H9 (cell line): ENCODE data around the gene NRM. TPM values are rescaled to one million over a fixed set of nuclear protein-coding genes. Genes with fewer than 3 reads are reported as not detected.

Experiments
- DNase-seq: peaks from one replicate; pipeline ENCODE4 v3.0.0-alpha.2; 2017
- H2AFZ ChIP-seq: one replicate; pipeline ENCODE4 v1.6.1; 2013; ENCODE audit warnings: mild to moderate bottlenecking, low read length, control low read depth, moderate library complexity
- H2AK5ac ChIP-seq: 2 replicates; pipeline ENCODE4 v1.6.1; 2013; ENCODE audit warnings: low read length, control low read depth, mixed read lengths; ENCODE audit not compliant: insufficient read length
- H2BK120ac ChIP-seq: one replicate; pipeline ENCODE4 v1.6.1; 2013; ENCODE audit warnings: low read depth, mild to moderate bottlenecking, low read length, control low read depth, inconsistent platforms; ENCODE audit not compliant: poor library complexity, severe bottlenecking
- H2BK12ac ChIP-seq: 2 replicates; pipeline ENCODE4 v1.6.1; 2013; ENCODE audit warnings: low read length, control low read depth, mixed read lengths, low read depth; ENCODE audit not compliant: insufficient read length
- H2BK15ac ChIP-seq: 2 replicates; pipeline ENCODE4 v1.6.1; 2013; ENCODE audit warnings: low read depth, low read length, control low read depth
- H2BK20ac ChIP-seq: one replicate; pipeline ENCODE4 v1.6.1; 2013; ENCODE audit warnings: low read depth, mild to moderate bottlenecking, low read length, control low read depth, inconsistent platforms; ENCODE audit not compliant: poor library complexity, severe bottlenecking
- H2BK5ac ChIP-seq: 2 replicates; pipeline ENCODE4 v1.6.1; 2013; ENCODE audit warnings: low read length, control low read depth, mixed read lengths; ENCODE audit not compliant: insufficient read length
- H3K14ac ChIP-seq: 2 replicates; pipeline ENCODE4 v1.6.1; 2013; ENCODE audit warnings: low read length, control low read depth; ENCODE audit not compliant: insufficient read depth
- H3K18ac ChIP-seq: 2 replicates; pipeline ENCODE4 v1.6.1; 2013; ENCODE audit warnings: low read depth, mild to moderate bottlenecking, mixed read lengths, low read length, control low read depth; ENCODE audit not compliant: insufficient read length
- H3K23ac ChIP-seq: 2 replicates; pipeline ENCODE4 v1.6.1; 2013; ENCODE audit warnings: low read length, control low read depth, mixed read lengths, low read depth; ENCODE audit not compliant: insufficient read length
- H3K23me2 ChIP-seq: 2 replicates; pipeline ENCODE4 v1.6.1; 2013; ENCODE audit warnings: low read depth, mild to moderate bottlenecking, mixed read lengths, low read length, control low read depth; ENCODE audit not compliant: insufficient read length, poor library complexity, severe bottlenecking
- H3K27ac ChIP-seq: 2 replicates; pipeline ENCODE4 v1.5.1; 2013; ENCODE audit warnings: low read length, control low read depth, mixed read lengths, low read depth; ENCODE audit not compliant: insufficient read length
- H3K27me3 ChIP-seq: 2 replicates; pipeline ENCODE4 v1.6.1; 2013; ENCODE audit warnings: low read length, control low read depth, inconsistent platforms; ENCODE audit not compliant: insufficient read depth
- H3K4ac ChIP-seq: 2 replicates; pipeline ENCODE4 v1.6.1; 2013; ENCODE audit warnings: low read depth, mild to moderate bottlenecking, control low read depth, inconsistent platforms, low read length, moderate library complexity
- H3K4me1 ChIP-seq: 2 replicates; pipeline ENCODE4 v1.6.1; 2013; ENCODE audit warnings: low read length, control low read depth, inconsistent platforms; ENCODE audit not compliant: insufficient read depth
- H3K4me2 ChIP-seq: 2 replicates; pipeline ENCODE4 v1.6.1; 2013; ENCODE audit warnings: low read length, control low read depth, mixed read lengths; ENCODE audit not compliant: insufficient read length, insufficient read depth
- H3K56ac ChIP-seq: 2 replicates; pipeline ENCODE4 v1.6.1; 2013; ENCODE audit warnings: low read depth, mild to moderate bottlenecking, mixed read lengths, low read length, control low read depth; ENCODE audit not compliant: insufficient read length
- H3K79me1 ChIP-seq: 2 replicates; pipeline ENCODE4 v1.6.1; 2013; ENCODE audit warnings: low read depth, mild to moderate bottlenecking, moderate library complexity, low read length, control low read depth, inconsistent platforms; ENCODE audit not compliant: insufficient read depth, poor library complexity, severe bottlenecking
- H3K79me2 ChIP-seq: 2 replicates; pipeline ENCODE4 v1.6.1; 2013; ENCODE audit warnings: low read length, control low read depth, inconsistent platforms; ENCODE audit not compliant: insufficient read depth
- H3K9ac ChIP-seq: 2 replicates; pipeline ENCODE4 v1.6.1; 2013; ENCODE audit warnings: low read length, control low read depth, mixed read lengths; ENCODE audit not compliant: insufficient read length; ENCODE audit errors: extremely low read depth
- H3K9me3 ChIP-seq: one replicate; pipeline ENCODE4 v1.6.1; 2013; ENCODE audit warnings: low read depth, low read length, inconsistent platforms; ENCODE audit not compliant: control insufficient read depth
- H3T11ph ChIP-seq: one replicate; pipeline ENCODE4 v1.6.1; 2013; ENCODE audit warnings: mild to moderate bottlenecking, low read length, control low read depth, inconsistent platforms
- H4K20me1 ChIP-seq: one replicate; pipeline ENCODE4 v1.6.1; 2013; ENCODE audit not compliant: control insufficient read depth, insufficient read length, insufficient read depth
- H4K5ac ChIP-seq: 2 replicates; pipeline ENCODE4 v1.6.1; 2013; ENCODE audit warnings: low read depth, mild to moderate bottlenecking, mixed read lengths, low read length, control low read depth; ENCODE audit not compliant: insufficient read length
- H4K8ac ChIP-seq: replicated peaks from 2 replicates; pipeline ENCODE4 v1.6.1; 2013; ENCODE audit warnings: low read length, control low read depth, mixed read lengths, low read depth; ENCODE audit not compliant: insufficient read length
- H4K91ac ChIP-seq: 2 replicates; pipeline ENCODE4 v1.6.1; 2013; ENCODE audit warnings: low read depth, mild to moderate bottlenecking, moderate library complexity, mixed read lengths, low read length, control low read depth; ENCODE audit not compliant: insufficient read length
- H3K27ac Mint-ChIP-seq, 3 experiments: 2 replicates in 2 of 3; 3 replicates in 1 of 3; pipeline ENCODE4 v1.8.0; 2020 to 2021; ENCODE audit warnings: mixed read lengths in 3 of 3, mild to moderate bottlenecking in 1 of 3, moderate library complexity in 1 of 3
- H3K27me3 Mint-ChIP-seq: 2 replicates; pipeline ENCODE4 v1.8.0; 2021; ENCODE audit warnings: low read depth, mild to moderate bottlenecking, moderate library complexity, mixed read lengths
- H3K36me3 Mint-ChIP-seq, 3 experiments: 2 replicates in 2 of 3; 3 replicates in 1 of 3; pipeline ENCODE4 v1.8.0; 2020 to 2021; ENCODE audit warnings: low read depth in 3 of 3, mixed read lengths in 3 of 3; ENCODE audit not compliant: insufficient read depth in 1 of 3
- H3K4me1 Mint-ChIP-seq, 2 experiments: 2 replicates each; pipeline ENCODE4 v1.8.0; 2020; ENCODE audit warnings: mixed read lengths in 2 of 2
- H3K4me3 Mint-ChIP-seq, 2 experiments: 2 replicates in 1 of 2; 3 replicates in 1 of 2; pipeline ENCODE4 v1.8.0; 2020 to 2021; ENCODE audit warnings: mild to moderate bottlenecking in 2 of 2, mixed read lengths in 2 of 2, moderate library complexity in 1 of 2
- H3K9me3 Mint-ChIP-seq, 2 experiments: 2 replicates in 1 of 2; 3 replicates in 1 of 2; pipeline ENCODE4 v1.8.0; 2020; ENCODE audit warnings: mild to moderate bottlenecking in 2 of 2, mixed read lengths in 2 of 2, moderate library complexity in 1 of 2
- WGBS: extraction: QIAGEN DNeasy Blood & Tissue Kit; methylation state at CpG from one replicate; pipeline ENCODE4 v1.1.7; 2013; ENCODE audit warnings: missing lambda C conversion rate, low lambda C conversion rate, mixed read lengths; ENCODE audit not compliant: insufficient read length; ENCODE audit errors: extremely low coverage; 5-methylcytosine and 5-hydroxymethylcytosine counted together
- total RNA-seq: library from RNA; stranded (reverse); gene quantifications from 2 replicates; pipeline ENCODE4 v1.2.1, GENCODE V29; 2021
- TF ChIP-seq, protein P1 (sequence below): fragments of 200-600 bp; sonication (generic); conservative IDR thresholded peaks from 3 replicates; pipeline ENCODE4 v1.8.0; 2021; ENCODE audit warnings: antibody characterized with exemption, mild to moderate bottlenecking

NRM gene
- total RNA-seq, 1 experiment from 2014 or later, result 36.5 TPM

DNA sequence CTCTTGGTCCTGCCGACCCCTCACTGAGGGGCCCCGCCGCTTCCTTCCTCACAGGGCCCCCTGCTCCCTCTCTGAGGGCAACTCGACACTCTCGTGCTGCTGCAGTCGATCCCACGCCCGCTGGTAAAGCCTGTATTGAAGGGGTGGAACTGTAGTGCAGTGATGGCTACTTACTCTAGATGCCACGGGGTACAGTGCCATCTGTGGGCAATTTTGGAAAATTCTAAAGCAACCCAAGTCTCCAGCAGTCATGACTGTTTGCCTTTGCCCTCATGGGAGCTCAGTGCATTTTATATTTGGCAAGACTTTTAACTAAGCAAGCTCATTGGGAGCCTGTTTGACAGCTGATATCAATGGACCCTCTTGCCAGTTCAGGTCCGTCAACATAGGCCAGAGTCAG lies 50.3 kb downstream of the NRM start:
- Histone ChIP-seq H3K56ac (no peak overlapping the region), H2BK5ac (no peak overlapping the region), H3K27ac (no peak overlapping the region), H3K23me2 (no peaks in the 10 kb centered on the region), H4K5ac (no peak overlapping the region), H4K20me1 (no peaks in the 10 kb centered on the region), H2AK5ac (no peak overlapping the region), H2AFZ (no peak overlapping the region), H3K79me2 (no peaks in the 10 kb centered on the region), H3K23ac (no peak overlapping the region), H4K91ac (no peak overlapping the region), H2BK120ac (no peak overlapping the region), H3K18ac (no peak overlapping the region), H3K79me1 (no peaks in the 10 kb centered on the region), H3K14ac (no peak overlapping the region), H3K9ac (no peak overlapping the region), H2BK12ac (no peak overlapping the region), H3K4me2 (no peak overlapping the region), H3K9me3 (no peaks in the 10 kb centered on the region), H3K4me1 (no peaks in the 10 kb centered on the region), H3K27me3 (no peaks in the 10 kb centered on the region), H2BK20ac (no peak overlapping the region), H2BK15ac (no peak overlapping the region), H3K4ac (no peak overlapping the region), H4K8ac (no peak overlapping the region), H3T11ph (no peak overlapping the region)
- H3K27ac Mint-ChIP-seq, result no peak overlapping the region
- DNase-seq, result no peak
- WGBS, result no CpG with 5 or more reads among the region's 10 CpGs
- no peaks in the 10 kb centered on the region for H3K27me3 Mint-ChIP-seq
- H3K4me3 Mint-ChIP-seq, result no peak overlapping the region
- H3K36me3 Mint-ChIP-seq, result peaks cover 16 to 71% (median 57%) of the 10 kb centered on the region in 3 experiments; a peak in 6 of 7 replicates
- no peaks in the 10 kb centered on the region for H3K9me3 Mint-ChIP-seq
- H3K4me1 Mint-ChIP-seq, result no peaks in the 10 kb centered on the region; a peak in 1 of 4 replicates
- TF ChIP-seq, protein P1, sequence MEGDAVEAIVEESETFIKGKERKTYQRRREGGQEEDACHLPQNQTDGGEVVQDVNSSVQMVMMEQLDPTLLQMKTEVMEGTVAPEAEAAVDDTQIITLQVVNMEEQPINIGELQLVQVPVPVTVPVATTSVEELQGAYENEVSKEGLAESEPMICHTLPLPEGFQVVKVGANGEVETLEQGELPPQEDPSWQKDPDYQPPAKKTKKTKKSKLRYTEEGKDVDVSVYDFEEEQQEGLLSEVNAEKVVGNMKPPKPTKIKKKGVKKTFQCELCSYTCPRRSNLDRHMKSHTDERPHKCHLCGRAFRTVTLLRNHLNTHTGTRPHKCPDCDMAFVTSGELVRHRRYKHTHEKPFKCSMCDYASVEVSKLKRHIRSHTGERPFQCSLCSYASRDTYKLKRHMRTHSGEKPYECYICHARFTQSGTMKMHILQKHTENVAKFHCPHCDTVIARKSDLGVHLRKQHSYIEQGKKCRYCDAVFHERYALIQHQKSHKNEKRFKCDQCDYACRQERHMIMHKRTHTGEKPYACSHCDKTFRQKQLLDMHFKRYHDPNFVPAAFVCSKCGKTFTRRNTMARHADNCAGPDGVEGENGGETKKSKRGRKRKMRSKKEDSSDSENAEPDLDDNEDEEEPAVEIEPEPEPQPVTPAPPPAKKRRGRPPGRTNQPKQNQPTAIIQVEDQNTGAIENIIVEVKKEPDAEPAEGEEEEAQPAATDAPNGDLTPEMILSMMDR, result no peak

Other genes starting within 250 kb of the NRM start
- 24.2 and 28.1 TPM in 2 replicates for gene HLA-E, start 201.5 kb downstream of the NRM start, total RNA-seq
- 79.7 and 83.5 TPM in 2 replicates for gene GNL1, start 134.5 kb downstream of the NRM start, total RNA-seq
- gene PRR3, start 133.7 kb downstream of the NRM start, total RNA-seq, result 15.8 and 17.0 TPM in 2 replicates
- gene ABCF1, start 119.5 kb downstream of the NRM start, total RNA-seq, result 118 TPM in 2 replicates
- 123 and 126 TPM in 2 replicates for gene PPP1R10, start 73.7 kb downstream of the NRM start, total RNA-seq
- 49.7 and 54.0 TPM in 2 replicates for gene MRPS18B, start 73.1 kb downstream of the NRM start, total RNA-seq
- 19.6 and 20.1 TPM in 2 replicates for gene ATAT1, start 64.1 kb downstream of the NRM start, total RNA-seq
- gene C6orf136, start 43.9 kb downstream of the NRM start, total RNA-seq, result 22.2 and 23.9 TPM in 2 replicates
- gene DHX16, start 18.0 kb downstream of the NRM start, total RNA-seq, result 34.5 and 34.8 TPM in 2 replicates
- gene PPP1R18, start 4.3 kb downstream of the NRM start, total RNA-seq, result 26.4 and 28.0 TPM in 2 replicates
- gene MDC1, start 26.3 kb upstream of the NRM start, total RNA-seq, result 72.2 and 77.6 TPM in 2 replicates
- 1,719 and 1,734 TPM in 2 replicates for gene TUBB, start 29.4 kb upstream of the NRM start, total RNA-seq
- 107 and 111 TPM in 2 replicates for gene FLOT1, start 51.7 kb upstream of the NRM start, total RNA-seq
- 42.9 and 43.5 TPM in 2 replicates for gene IER3, start 53.6 kb upstream of the NRM start, total RNA-seq
- 254 and 258 TPM in 2 replicates for gene DDR1, start 193.5 kb upstream of the NRM start, total RNA-seq
- 58.2 and 60.8 TPM in 2 replicates for gene GTF2H4, start 217.2 kb upstream of the NRM start, total RNA-seq
- gene VARS2, start 223.3 kb upstream of the NRM start, total RNA-seq, result 61.9 and 68.2 TPM in 2 replicates
- gene SFTA2, start 241.2 kb upstream of the NRM start, total RNA-seq, result not detected in 2 replicates
- gene MUCL3, start 250.0 kb upstream of the NRM start, total RNA-seq, result 0.15 and 0.20 TPM in 2 replicates